Activated gamma-delta T cell (primary cell): ENCODE data around the gene LSS.

Source experiments
- DNase-seq: peaks from one replicate; lab custom pipeline; 2025; lab: John Stamatoyannopoulos, UW
- total RNA-seq, 2 donors: gene quantifications; one replicate each; lab custom pipeline; 2026; lab: John Stamatoyannopoulos, UW

LSS gene
- total RNA-seq: 74.8 to 101 reads per million in 2 donors

- peak; percentile 99 for DNase-seq
Measured at GRCh38 chr21:46228345-46229051, at the start of gene LSS. TSS of gene LSS (minus strand) at chr21:46228774. CDS start at chr21:46228745, 29 bp downstream.

GRCh38 chr21:46274797-46275390, 46.3 kb upstream of the LSS start:
- DNase-seq: no peak

GRCh38 chr21:46273341-46273740, 44.8 kb upstream of the LSS start:
- DNase-seq: no peak

DNA sequence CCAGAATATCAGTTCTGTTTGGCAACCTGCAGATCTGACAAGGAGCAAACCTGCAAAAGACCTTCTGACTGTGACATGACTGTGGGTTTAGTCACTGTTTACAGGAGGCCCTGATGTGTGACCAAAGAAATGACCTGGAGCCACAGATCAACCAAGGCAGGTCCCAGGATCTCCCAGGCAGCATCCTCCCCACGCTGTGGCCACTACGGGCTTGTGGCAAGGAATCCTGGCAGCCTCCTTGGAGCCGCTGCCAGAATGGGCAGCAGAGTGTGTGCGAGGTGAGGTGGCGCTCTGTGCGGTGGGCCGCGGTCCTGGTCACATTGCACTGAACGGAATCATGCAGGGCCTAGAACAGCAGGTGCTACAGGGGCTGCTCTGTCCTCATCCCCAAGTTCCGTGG, 40.9 kb upstream of the LSS start:
- DNase-seq: no peak

- no peak for DNase-seq
Measured at GRCh38 chr21:46268371-46268770, 39.8 kb upstream of the LSS start.

DNA sequence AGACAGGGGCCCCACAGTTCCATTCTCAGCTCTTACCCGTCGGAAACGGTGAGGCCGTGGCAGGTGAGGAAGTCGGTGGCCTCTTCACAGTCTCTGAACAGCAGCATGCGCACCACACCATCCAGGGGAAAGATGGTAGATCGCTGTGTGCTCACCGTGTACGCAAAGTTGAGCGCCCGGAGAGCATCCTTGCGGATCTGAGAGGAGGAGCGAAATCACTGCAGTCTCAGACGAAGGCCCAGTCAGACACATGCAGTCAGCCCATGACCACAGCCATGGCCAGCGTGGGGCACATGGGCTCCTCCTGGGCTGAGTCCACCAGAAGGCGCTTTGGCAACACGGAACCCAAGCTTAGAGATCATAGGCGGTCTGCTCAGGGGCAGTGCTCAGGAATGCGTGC, 38.4 kb upstream of the LSS start:
- no peak for DNase-seq

DNA sequence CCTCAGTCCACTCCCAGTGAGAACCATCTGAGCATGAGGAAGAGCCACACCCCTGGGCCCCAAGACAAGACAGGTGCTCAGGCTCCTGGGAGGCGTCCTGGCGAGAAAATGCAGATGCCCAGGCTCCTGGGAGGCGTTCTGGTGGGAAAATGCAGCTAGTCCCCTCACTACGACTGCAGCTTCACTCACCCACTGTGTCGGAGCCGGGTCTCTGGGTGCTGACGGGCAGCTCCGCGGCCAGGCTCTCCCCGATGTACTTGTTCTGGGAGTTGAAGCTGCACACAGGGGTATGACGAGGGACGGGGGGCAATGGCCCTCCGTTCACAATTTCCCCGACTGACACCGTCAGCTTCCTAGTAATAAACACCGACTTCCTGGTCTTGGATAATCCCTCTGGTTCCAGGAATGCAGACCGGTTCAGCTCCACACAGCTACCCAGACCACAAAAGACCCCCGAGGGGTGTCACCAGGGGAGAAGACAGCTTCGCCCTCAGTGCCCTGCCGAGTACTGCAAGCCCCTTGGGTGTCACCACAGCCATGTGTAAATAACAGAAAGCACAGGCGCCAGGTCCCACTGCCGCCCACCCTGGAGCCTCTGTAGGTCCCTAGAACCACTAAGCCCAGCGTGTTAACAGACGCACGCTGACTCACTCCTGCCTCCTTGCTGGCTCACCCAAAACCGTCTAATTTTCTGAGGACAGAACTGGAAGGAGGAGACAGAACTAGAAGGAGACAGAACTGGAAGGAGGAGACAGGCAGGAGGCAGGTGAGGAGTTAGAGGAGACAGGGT, 37.4 kb upstream of the LSS start:
- no peak for DNase-seq

GRCh38 chr21:46264690-46265144, 36.1 kb upstream of the LSS start:
- DNase-seq: no peak

- DNase-seq: no peak
Measured at GRCh38 chr21:46264046-46264689, 35.6 kb upstream of the LSS start.

- no peak for DNase-seq
Measured at GRCh38 chr21:46256501-46256994, 28.0 kb upstream of the LSS start.

DNA sequence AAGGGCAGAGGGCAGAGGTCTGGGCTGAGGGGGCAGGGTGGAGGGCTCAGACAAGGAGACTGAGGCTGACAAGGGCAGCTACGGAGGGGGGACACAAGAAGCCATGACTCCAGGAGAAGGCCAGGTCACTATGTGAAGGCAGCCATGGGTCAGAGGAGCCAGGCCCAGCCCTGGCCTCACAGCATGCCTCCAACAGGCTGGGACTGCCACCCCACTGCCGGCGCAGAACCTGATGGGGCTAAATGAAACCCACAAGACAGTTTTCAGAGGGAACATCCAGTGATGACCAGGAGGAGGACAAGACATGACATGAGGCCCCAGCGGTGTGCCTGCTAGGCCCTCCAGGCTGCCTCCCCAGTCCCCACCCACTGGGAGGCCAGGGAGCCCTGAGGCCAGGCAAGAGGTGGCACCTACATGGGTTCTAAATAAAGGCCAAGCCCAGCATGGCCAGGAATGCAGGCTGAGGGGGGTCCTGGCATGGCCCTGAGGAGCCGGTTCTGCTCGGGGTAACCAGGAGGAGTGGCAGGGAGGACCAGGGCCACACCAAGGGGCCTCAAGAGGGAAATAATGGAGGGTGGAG, 27.3 kb upstream of the LSS start:
- DNase-seq: no peak

- DNase-seq: no peak
Measured at GRCh38 chr21:46255166-46255565, 26.6 kb upstream of the LSS start.

- DNase-seq: no peak
Measured at GRCh38 chr21:46254208-46254975, 25.8 kb upstream of the LSS start.

DNA sequence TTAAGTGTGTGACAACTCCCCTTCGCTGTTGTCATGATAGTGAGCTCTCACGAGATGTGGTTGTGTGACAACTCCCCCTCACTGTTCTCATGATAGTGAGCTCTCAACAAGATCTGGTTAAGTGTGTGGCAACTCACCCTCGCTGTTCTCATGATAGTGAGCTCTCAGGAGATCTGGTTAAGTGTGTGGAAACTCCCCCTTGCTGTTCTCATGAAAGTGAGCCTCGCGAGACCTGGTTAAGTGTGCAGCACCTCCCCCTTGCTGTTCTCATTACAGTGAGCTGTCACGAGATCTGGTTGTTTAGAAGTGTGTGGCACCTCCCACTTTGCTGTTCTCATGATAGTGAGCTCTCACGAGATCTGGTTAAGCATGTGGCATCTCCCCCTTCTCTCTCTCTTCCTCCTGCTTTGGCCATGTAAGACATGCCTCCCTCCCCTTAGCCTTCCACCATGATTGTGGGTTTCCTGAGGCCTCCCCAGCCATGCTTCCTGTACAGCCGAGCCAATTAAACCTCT, 25.1 kb upstream of the LSS start:
- DNase-seq: no peak

GRCh38 chr21:46252840-46253239, 24.3 kb upstream of the LSS start:
- DNase-seq: no peak

- no peak for DNase-seq
Measured at GRCh38 chr21:46250146-46250725, 21.7 kb upstream of the LSS start.

- no peak for DNase-seq
Measured at GRCh38 chr21:46248827-46249226, 20.3 kb upstream of the LSS start.

- no peak for DNase-seq
Measured at GRCh38 chr21:46248422-46248782, 19.8 kb upstream of the LSS start.

DNA sequence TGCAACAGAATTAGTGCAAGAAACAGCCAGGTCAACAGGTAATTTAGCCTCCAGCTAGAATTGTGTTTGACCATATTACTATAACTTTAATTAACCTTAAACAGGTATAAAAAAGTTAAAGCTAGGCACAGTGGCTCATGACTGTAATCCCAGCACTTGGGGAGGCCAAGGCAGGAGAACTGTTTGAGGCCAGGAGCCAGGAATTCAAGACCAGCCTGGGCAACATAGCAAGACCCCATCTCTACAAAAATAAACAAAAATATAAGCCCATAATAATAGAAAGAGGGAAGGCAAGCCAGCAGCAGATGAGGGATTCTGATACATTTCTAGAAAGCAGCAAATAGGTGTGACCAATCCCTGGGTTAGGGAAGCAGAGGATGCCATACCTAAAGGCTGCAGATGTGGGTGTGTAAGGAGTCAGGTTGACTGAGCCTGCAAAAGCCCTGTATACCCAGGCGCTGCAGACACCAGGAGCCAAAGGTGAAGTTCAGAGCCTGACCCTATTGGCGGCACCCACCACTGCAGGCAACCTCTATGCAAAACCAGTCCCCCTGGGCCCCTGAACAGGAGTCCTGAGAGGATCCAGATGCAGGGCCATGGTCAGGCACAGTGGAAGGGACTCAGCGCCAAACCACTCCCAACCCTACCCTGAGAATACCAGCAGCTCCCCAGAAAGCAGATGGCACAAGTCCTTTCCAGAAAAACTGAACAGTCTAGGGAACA, 19.3 kb upstream of the LSS start:
- DNase-seq: no peak

GRCh38 chr21:46246345-46246744, 17.8 kb upstream of the LSS start:
- no peak for DNase-seq
